Natural killer cell (primary cell): ENCODE results near the gene TTC6. TPM values are rescaled to one million over a fixed set of nuclear protein-coding genes. Genes with fewer than 3 reads are reported as not detected.

Experiments used
- ATAC-seq, 3 donors: fragments of 150-1000 bp in 2 of 3; fragments of 200-7000 bp in 1 of 3; cut with Tn5 transposase; 1 replicate in 1 of 3; 2 replicates in 2 of 3; pipeline ENCODE4 v1.10.0; 2021; ENCODE audit warnings: mild to moderate bottlenecking in 2 of 3, moderate library complexity in 2 of 3
- DNase-seq, 2 donors: peaks; one replicate each; pipeline versions ENCODE4 v3.0.0 to v3.0.0-alpha.2; 2013 to 2021; ENCODE audit warnings: mixed read lengths in 1 of 2
- H3K27ac ChIP-seq: one replicate; pipeline ENCODE4 v1.5.1; 2013; ENCODE audit warnings: mild to moderate bottlenecking, low read length
- H3K27me3 ChIP-seq: one replicate; pipeline ENCODE4 v1.6.1; 2013; ENCODE audit warnings: low read length; ENCODE audit not compliant: control insufficient read depth, insufficient read depth
- H3K36me3 ChIP-seq: one replicate; pipeline ENCODE4 v1.6.1; 2013; ENCODE audit warnings: low read length; ENCODE audit not compliant: control insufficient read depth, insufficient read depth
- H3K4me1 ChIP-seq: one replicate; pipeline ENCODE4 v1.6.1; 2013; ENCODE audit warnings: low read length; ENCODE audit not compliant: control insufficient read depth, insufficient read depth
- H3K4me3 ChIP-seq: one replicate; pipeline ENCODE4 v1.5.1; 2013; ENCODE audit warnings: low read length
- H3K9me3 ChIP-seq: one replicate; pipeline ENCODE4 v1.6.1; 2013; ENCODE audit warnings: low read length; ENCODE audit not compliant: control insufficient read depth, insufficient read depth
- H3K27ac Mint-ChIP-seq, 2 donors: one replicate each; pipeline ENCODE4 v1.8.0; 2022; ENCODE audit warnings: mild to moderate bottlenecking in 2 of 2, mixed read lengths in 2 of 2, moderate library complexity in 1 of 2
- H3K27me3 Mint-ChIP-seq, 2 donors: one replicate each; pipeline ENCODE4 v1.8.0; 2022; ENCODE audit warnings: low read depth in 2 of 2, mixed read lengths in 2 of 2
- H3K36me3 Mint-ChIP-seq: one replicate; pipeline ENCODE4 v1.8.0; 2022; ENCODE audit warnings: mixed read lengths
- H3K4me1 Mint-ChIP-seq, 2 donors: one replicate each; pipeline ENCODE4 v1.8.0; 2022; ENCODE audit warnings: mixed read lengths in 2 of 2
- H3K4me3 Mint-ChIP-seq: one replicate; pipeline ENCODE4 v1.8.0; 2022; ENCODE audit warnings: mild to moderate bottlenecking, moderate library complexity, mixed read lengths
- H3K9me3 Mint-ChIP-seq, 2 donors: one replicate each; pipeline ENCODE4 v1.8.0; 2022; ENCODE audit warnings: mixed read lengths in 2 of 2
- CTCF ChIP-seq: fragments of 200-600 bp; IDR thresholded peaks from one replicate; pipeline ENCODE4 v1.8.0; 2022; ENCODE audit warnings: antibody characterized with exemption
- whole genome bisulfite sequencing: methylation state at CpG from one replicate; pipeline ENCODE4 v1.1.7; 2013; ENCODE audit warnings: missing lambda C conversion rate; ENCODE audit not compliant: insufficient coverage; 5-methylcytosine and 5-hydroxymethylcytosine counted together
- intact Hi-C: fragments of 100-400 bp; cut with micrococcal nuclease; formaldehyde crosslinking; loops from one replicate; pipeline ENCODE4 v1.14.2; 2022
- total RNA-seq, 4 donors: library from RNA; stranded (reverse); fragments of 120-200 nt in 1 of 4; gene quantifications; one replicate each; pipeline versions ENCODE4 v1.2.3 to v1.2.4, GENCODE V29; 2013 to 2022

Gene TTC6
- total RNA-seq, 3 donors from 2014 or later (not counting 1 experiment from before 2014, with no cell fraction given) = not detected

- ATAC-seq = no peak
- Mint-ChIP-seq H3K9me3 (peaks cover 0 to 2% of the 10 kb centered on the region in 2 donors), H3K36me3 (no peaks in the 10 kb centered on the region), H3K27ac (no peak overlapping the region), H3K27me3 (peaks cover 33 to 41% of the 10 kb centered on the region in 2 donors), H3K4me3 (no peak overlapping the region), H3K4me1 (peaks cover 0 to 9% of the 10 kb centered on the region in 2 donors)
- H3K36me3 ChIP-seq = no peaks in the 10 kb centered on the region
- DNase-seq = no peak
- peaks cover 53% of the 10 kb centered on the region for H3K27me3 ChIP-seq
- intact Hi-C loops = no loop called here
- H3K4me3 ChIP-seq = no peak overlapping the region
- H3K27ac ChIP-seq = no peak overlapping the region
- 16% methylated on average over 20 of the region's 22 CpGs for WGBS
- H3K9me3 ChIP-seq = peaks cover 14% of the 10 kb centered on the region
- peaks cover 12% of the 10 kb centered on the region for H3K4me1 ChIP-seq
- TF ChIP-seq CTCF = no peak
Observed at GRCh38 chr14:37601865-37602264, 6.4 kb downstream of the TTC6 start.

GRCh38 chr14:37602605-37603453 is 7.4 kb downstream of the TTC6 start:
- Mint-ChIP-seq H3K4me1 (peaks cover 0 to 9% of the 10 kb centered on the region in 2 donors), H3K27me3 (peaks cover 28 to 37% of the 10 kb centered on the region in 2 donors), H3K27ac (no peak overlapping the region), H3K4me3 (no peak overlapping the region), H3K9me3 (peaks cover 0 to 2% of the 10 kb centered on the region in 2 donors), H3K36me3 (no peaks in the 10 kb centered on the region)
- no peak for TF ChIP-seq CTCF
- 17% methylated on average over 19 of the region's 24 CpGs for WGBS
- Histone ChIP-seq H3K27me3 (peaks cover 43% of the 10 kb centered on the region), H3K9me3 (peaks cover 9% of the 10 kb centered on the region), H3K4me1 (peaks cover 9% of the 10 kb centered on the region), H3K36me3 (no peaks in the 10 kb centered on the region), H3K4me3 (no peak overlapping the region), H3K27ac (no peak overlapping the region)
- ATAC-seq (no peak), DNase-seq (no peak)
- intact Hi-C loops = no loop called here

- Histone ChIP-seq H3K4me1 (peaks cover 3% of the 10 kb centered on the region), H3K27me3 (peaks cover 34% of the 10 kb centered on the region), H3K27ac (no peak overlapping the region), H3K36me3 (no peaks in the 10 kb centered on the region), H3K4me3 (no peak overlapping the region), H3K9me3 (peaks cover 7% of the 10 kb centered on the region)
- Mint-ChIP-seq H3K4me3 (no peak overlapping the region), H3K36me3 (no peaks in the 10 kb centered on the region), H3K9me3 (peaks cover 0 to 2% of the 10 kb centered on the region in 2 donors), H3K4me1 (peaks cover 0 to 8% of the 10 kb centered on the region in 2 donors), H3K27me3 (peaks cover 28 to 32% of the 10 kb centered on the region in 2 donors), H3K27ac (no peak overlapping the region)
- ATAC-seq = no peak
- WGBS = 73% methylated on average over 9 of the region's 9 CpGs
- no peak for DNase-seq
- TF ChIP-seq CTCF = no peak
- intact Hi-C loops = no loop called here
Observed at GRCh38 chr14:37603688-37604251, 8.3 kb downstream of the TTC6 start.
